GM12878 (cell line): ENCODE data around the gene USP15.

Experiments used
- CEBPB ChIP-seq, 2 experiments: fragments of 150-350 bp in 1 of 2; IDR thresholded peaks; 2 replicates each; pipeline ENCODE4 v1.6.1; 2012 to 2014; ENCODE audit warnings: low read depth in 2 of 2, low read length in 2 of 2, borderline replicate concordance in 1 of 2, inconsistent platforms in 1 of 2
- MTA3 ChIP-seq: IDR thresholded peaks from 2 replicates; pipeline ENCODE4 v1.6.1; 2012; ENCODE audit warnings: low read length, inconsistent platforms, borderline replicate concordance
- POLR2A ChIP-seq: IDR thresholded peaks from 2 replicates; pipeline ENCODE4 v1.6.1; 2011; ENCODE audit warnings: low read depth, mild to moderate bottlenecking, low read length
- SMC3 ChIP-seq: IDR thresholded peaks from 2 replicates; pipeline ENCODE4 v1.6.1; 2011; ENCODE audit warnings: low read length, improper control_type of control experiment, borderline replicate concordance
- SREBF1 ChIP-seq: IDR thresholded peaks from 2 replicates; pipeline ENCODE4 v1.6.1; 2012; ENCODE audit warnings: mild to moderate bottlenecking, low read length
- TAF1 ChIP-seq: IDR thresholded peaks from 2 replicates; pipeline ENCODE4 v1.6.1; 2011; ENCODE audit warnings: mild to moderate bottlenecking, low read depth, low read length, borderline replicate concordance
- TCF12 ChIP-seq: IDR thresholded peaks from 2 replicates; pipeline ENCODE4 v1.6.1; 2011; ENCODE audit warnings: low read depth, mild to moderate bottlenecking, low read length
- YY1 ChIP-seq: IDR thresholded peaks from 2 replicates; pipeline ENCODE4 v1.6.1; 2011; ENCODE audit warnings: low read depth, mild to moderate bottlenecking, low read length
- ZNF622 ChIP-seq: fragments of 450-650 bp; IDR thresholded peaks from 2 replicates; pipeline ENCODE4 v1.6.1; 2017; ENCODE audit warnings: mild to moderate bottlenecking, inconsistent platforms
- TF ChIP-seq, protein P1 (sequence below), 3 experiments: IDR thresholded peaks in 2 of 3; conservative IDR thresholded peaks in 1 of 3; 2 replicates each; pipeline ENCODE4 v1.5.1; 2011; ENCODE audit warnings: low read depth in 3 of 3, low read length in 3 of 3, mild to moderate bottlenecking in 3 of 3, control low read depth in 2 of 3, moderate library complexity in 2 of 3, inconsistent platforms in 1 of 3, mixed read lengths in 1 of 3; ENCODE audit not compliant: control insufficient read depth in 2 of 3, insufficient read depth in 1 of 3; ENCODE audit errors: extremely low read depth in 1 of 3
- TF ChIP-seq, protein P2 (sequence below): fragments of 450-650 bp; IDR thresholded peaks from 2 replicates; pipeline ENCODE4 v1.6.1; 2014; ENCODE audit warnings: mild to moderate bottlenecking

DNA sequence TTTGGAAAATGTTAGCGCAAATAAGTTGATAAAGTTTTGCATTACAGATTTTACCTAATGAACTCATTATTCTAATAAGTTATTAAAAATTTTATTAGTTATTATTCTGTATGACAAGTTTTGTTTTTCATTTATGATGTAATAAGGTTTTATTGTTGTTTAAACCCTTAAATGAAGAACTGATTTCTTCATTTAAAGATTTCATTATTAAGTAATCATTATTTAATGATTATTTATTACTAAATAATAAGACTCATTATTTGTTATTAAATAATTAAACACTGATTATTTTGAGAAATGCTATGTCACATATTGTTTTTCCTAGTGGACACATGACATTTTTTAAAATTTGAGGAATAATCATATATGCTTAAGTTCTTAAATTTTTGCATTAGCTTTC lies 34.2 kb downstream of the USP15 start:
- TF ChIP-seq TCF12 = no peak
- TF ChIP-seq TAF1 = no peak
- TF ChIP-seq SMC3 = no peak
- no peak for TF ChIP-seq POLR2A
- TF ChIP-seq MTA3 = no peak
- TF ChIP-seq, protein P1, sequence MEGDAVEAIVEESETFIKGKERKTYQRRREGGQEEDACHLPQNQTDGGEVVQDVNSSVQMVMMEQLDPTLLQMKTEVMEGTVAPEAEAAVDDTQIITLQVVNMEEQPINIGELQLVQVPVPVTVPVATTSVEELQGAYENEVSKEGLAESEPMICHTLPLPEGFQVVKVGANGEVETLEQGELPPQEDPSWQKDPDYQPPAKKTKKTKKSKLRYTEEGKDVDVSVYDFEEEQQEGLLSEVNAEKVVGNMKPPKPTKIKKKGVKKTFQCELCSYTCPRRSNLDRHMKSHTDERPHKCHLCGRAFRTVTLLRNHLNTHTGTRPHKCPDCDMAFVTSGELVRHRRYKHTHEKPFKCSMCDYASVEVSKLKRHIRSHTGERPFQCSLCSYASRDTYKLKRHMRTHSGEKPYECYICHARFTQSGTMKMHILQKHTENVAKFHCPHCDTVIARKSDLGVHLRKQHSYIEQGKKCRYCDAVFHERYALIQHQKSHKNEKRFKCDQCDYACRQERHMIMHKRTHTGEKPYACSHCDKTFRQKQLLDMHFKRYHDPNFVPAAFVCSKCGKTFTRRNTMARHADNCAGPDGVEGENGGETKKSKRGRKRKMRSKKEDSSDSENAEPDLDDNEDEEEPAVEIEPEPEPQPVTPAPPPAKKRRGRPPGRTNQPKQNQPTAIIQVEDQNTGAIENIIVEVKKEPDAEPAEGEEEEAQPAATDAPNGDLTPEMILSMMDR (IDR thresholded peaks at IDR 0.05 in 2 of 3, conservative IDR thresholded peaks at IDR 0.05 in 1 of 3; ENCODE audit: control insufficient read depth in 2 of 3, extremely low read depth in 1 of 3, insufficient read depth in 1 of 3, low read depth in 3 of 3, low read length in 3 of 3) = no peak
- no peak for TF ChIP-seq SREBF1
- no peak for TF ChIP-seq CEBPB (IDR thresholded peaks at IDR 0.05; ENCODE audit: borderline replicate concordance in 1 of 2, low read depth in 2 of 2, low read length in 2 of 2)
- TF ChIP-seq, protein P2, sequence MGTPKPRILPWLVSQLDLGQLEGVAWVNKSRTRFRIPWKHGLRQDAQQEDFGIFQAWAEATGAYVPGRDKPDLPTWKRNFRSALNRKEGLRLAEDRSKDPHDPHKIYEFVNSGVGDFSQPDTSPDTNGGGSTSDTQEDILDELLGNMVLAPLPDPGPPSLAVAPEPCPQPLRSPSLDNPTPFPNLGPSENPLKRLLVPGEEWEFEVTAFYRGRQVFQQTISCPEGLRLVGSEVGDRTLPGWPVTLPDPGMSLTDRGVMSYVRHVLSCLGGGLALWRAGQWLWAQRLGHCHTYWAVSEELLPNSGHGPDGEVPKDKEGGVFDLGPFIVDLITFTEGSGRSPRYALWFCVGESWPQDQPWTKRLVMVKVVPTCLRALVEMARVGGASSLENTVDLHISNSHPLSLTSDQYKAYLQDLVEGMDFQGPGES = no peak
- no peak for TF ChIP-seq ZNF622
- TF ChIP-seq YY1 = no peak
